NCI-H82 treated with DMSO at 0.1 percent for 48 hours (cell line): ENCODE results near the gene ORM1.

Source experiments
- DNase-seq: peaks from one replicate; lab custom pipeline; 2025; ENCODE audit not compliant: unreplicated experiment; lab: John Stamatoyannopoulos, UW

Gene ORM1

DNA sequence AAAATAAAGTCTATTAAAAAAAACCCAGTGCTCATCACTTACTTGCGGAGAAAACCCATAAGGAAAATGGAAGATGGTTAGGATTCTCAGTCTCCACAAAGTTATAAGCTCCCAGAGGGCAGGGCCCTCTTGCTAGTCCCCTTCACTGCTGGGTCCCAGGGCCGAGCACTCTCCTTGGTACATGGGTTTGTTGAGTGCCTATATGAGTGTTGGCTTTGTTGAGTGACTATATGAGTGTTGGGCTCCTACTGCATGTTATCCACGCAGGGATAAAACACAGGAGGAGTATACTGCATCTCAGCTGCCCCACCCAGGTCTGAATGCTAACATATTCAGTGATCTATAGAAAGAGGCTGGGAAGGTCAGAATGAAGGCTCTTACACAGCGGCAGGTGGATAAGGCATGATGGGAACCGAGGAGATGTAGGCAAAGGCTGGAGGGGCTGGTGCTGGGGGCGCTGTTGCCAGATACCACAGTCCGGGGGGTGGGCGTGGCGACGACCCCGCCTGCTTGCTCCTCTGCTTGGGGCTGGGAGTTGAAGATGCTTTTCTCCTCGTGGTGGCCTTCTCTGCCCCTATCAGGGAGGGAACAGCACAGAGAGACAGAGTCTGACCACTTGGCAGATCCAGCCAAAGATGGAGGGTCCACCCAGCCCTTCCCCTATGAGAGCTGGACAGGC is 18.4 kb downstream of the ORM1 start:
- DNase-seq, result no peak

DNA sequence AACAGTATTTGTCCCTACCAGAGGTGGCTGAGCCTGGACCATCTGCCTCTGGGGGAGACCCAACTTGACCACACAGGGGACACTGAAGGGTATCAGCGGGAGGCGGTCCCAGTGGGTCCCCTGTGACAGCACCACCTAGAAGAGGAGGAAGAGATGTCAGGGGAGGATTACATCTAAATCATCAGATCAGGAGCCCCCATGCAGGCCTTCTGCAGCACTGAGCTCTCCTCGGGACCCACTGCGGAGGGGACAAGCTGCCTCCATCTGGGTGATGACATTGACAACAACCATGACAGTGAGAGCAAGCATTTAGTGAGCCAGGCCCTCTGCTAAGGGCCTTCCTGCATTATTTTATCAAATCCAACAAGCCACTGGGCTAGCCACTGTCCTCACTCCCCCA is 19.1 kb downstream of the ORM1 start:
- no peak for DNase-seq

DNA sequence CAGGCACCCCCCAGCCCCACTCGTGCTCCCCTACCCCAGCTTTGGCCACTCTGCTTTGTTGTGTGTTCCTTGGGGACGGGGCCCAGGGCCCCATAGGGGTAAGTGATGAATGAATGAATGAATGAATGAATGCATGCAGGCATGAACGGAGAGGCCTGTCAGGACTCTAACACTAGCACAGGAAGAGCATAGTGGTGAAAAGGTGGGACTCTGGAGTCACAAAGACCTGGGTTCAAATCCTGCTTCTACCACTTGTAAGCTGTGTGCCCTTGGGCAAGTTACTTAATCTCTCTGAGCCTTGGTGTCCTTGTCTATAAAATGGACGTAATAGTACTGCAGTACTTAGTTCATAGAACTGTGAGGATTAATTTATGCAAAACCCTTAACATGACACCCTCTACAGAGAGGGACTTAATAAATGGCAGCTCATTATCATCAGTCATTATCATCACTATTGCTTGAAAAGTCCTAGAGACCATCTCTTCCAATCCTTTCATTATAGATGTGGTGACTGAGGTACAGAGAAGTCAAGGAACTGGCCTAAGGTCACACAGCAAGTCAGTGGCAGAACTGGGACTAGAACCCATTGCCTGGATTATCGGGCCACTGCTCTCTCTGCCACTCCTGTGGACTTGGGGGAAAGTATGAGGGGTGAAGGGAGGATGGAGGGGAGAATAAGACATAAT is 20.0 kb downstream of the ORM1 start:
- no peak for DNase-seq

- no peak for DNase-seq
Measured at GRCh38 chr9:114343471-114344187, 20.7 kb downstream of the ORM1 start.

- DNase-seq, result no peak
Measured at GRCh38 chr9:114344188-114344566, 21.3 kb downstream of the ORM1 start.

DNA sequence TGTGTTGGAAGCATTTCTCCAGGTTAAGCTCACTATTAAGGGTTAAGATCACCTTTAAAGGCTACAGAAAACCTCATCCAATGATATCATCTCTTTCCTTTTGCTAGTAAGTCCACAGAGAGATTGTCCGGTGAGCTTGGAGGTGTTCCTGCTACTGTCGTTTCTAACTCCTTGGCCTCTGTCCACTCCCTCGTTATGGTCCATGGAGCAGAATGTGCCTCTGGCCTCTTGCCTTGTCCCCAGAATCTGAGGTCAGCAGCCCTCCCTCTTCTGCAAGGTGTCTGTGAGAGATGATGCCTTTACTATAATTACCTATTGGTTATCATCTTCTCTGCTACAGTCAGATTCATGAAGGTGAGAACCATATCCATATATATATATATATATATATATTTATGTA is 21.8 kb downstream of the ORM1 start:
- DNase-seq, result no peak

GRCh38 chr9:114345493-114346065 is 22.7 kb downstream of the ORM1 start:
- no peak for DNase-seq

- DNase-seq, result no peak
Measured at GRCh38 chr9:114346146-114346545, 23.2 kb downstream of the ORM1 start.

DNA sequence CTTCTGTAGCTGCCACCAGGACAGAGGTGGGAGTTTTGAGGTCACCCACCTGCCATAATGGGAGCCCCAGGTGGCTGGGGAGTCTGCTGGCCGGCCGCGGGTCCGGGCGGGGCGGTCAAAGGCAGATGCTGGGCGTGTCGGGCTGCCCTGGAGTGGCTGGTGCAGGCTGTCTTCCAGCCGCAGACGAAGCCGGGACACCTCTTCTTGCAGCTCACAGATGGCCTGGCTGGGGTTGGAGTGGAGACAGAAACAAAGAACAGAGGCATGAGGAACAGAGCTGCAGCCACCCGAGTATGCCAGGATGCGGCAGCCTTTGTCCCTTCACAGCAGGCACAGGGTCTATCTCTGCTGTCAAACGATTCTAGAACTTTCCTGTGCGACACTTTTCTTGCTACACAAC is 24.8 kb downstream of the ORM1 start:
- DNase-seq, result no peak

DNA sequence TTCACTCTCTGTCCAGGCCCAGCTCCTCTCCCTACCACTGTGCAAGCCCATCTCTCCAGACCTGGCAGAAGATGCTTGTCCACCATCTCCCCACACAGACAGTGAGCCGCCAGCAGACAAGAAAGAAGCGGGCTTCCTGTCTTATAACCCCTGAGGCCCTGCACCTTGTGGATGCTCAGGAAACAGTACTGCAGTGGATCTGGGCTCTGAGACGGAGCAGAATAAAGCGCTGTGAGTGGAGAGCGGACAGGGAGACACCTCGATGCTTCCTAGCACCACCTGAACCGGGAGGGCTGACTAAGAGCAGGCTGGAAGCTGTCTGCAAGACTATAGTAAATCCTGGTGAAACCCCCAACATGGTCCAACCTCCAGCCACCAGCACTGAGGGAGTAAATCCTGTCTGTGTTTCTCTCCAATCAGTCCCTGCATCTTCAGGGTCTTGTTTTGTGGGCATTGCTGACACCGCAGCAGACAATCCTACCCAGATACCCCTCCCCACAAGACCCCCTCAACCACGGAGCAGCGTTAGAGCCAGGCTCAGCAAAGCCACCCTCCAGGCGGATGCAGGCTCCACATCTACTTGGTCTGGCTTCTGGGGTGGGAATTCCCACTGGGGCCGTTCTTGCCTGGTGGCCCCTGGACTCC is 25.5 kb downstream of the ORM1 start:
- DNase-seq, result no peak

DNA sequence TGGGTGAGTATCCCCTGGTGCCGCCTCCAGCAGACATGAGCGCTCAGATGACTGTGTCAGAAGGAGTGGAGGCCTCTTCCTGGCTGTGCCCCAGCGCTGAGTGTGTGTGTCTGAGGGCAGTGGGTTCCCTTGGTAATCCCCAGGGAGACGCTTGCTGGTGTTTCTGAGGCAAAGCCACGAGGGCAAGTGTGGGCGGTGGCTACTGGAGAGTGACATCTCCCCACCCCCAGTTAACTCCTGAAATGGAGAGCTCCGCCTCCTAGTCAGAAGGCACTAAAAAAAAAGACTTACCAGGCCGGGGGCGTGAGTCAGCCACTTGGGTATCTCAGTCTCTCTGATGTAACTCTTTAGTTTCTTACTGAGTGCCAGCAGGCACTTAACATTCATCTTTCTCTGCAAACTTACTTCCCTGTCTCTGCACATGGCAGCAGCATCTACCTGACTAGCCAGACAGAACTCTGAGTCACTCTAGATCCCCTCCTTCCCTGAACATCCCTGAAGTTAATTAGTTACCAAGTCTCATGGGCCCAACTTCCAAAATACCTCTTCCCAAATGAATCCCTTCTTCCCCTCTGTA is 26.1 kb downstream of the ORM1 start:
- peak; percentile 62 for DNase-seq

DNA sequence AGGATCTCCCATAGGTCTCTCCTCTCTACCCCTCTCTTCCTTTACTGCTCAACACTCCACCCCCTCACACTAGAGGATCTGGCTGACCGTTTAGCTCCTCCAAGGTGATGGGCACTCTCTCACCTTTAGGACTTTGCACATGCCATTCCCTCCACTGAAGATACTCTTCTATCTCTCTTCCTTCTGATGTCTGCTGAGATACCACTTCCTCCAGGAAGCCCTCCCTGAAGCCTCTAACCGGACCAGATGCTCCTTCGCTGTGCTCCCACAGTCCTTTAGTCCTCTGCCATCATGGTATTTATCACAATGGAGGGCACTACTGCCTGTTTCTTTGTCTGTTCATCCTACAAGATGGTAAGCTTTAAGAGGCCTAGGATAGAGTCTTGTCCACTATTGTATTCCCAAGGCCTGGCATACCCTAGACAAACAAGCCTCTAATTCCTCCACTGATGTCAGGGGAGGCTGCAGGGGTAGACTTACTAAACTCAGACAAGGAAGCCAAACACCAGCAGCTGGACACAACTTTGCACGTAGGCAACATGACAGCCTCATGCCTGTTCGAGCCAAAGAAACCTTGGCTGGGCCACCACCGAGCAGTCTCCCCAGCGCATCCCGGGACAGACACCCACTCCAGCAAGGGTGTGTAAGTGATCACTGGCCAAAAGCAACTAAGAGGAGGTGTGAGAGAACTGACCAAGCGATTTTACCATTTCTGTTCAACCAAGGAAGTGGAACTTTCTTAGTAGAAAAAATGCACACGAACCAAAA is 27.0 kb downstream of the ORM1 start:
- no peak for DNase-seq

- DNase-seq, result no peak
Measured at GRCh38 chr9:114350636-114351401, 27.9 kb downstream of the ORM1 start.

DNA sequence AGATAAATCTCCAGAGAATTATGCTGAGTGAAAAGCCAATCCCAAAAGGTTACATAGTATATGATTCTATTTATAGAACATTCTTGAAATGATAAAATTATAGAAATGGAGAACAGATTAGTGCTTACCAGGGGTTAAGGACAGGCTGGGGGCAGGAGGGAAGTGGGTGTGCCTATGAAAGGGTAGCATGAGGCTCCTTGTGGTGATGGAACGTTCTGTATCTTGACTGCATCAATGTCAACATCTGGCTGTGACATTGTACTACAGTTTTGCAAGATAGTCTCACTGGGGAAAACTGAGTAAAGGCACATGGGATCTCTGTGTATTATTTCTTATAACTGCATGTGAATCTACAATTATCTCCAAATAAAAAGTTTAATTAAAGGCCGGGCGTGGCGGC is 29.0 kb downstream of the ORM1 start:
- no peak for DNase-seq

GRCh38 chr9:114355821-114356220 is 32.9 kb downstream of the ORM1 start:
- no peak for DNase-seq

GRCh38 chr9:114356792-114357191 is 33.9 kb downstream of the ORM1 start:
- no peak for DNase-seq

DNA sequence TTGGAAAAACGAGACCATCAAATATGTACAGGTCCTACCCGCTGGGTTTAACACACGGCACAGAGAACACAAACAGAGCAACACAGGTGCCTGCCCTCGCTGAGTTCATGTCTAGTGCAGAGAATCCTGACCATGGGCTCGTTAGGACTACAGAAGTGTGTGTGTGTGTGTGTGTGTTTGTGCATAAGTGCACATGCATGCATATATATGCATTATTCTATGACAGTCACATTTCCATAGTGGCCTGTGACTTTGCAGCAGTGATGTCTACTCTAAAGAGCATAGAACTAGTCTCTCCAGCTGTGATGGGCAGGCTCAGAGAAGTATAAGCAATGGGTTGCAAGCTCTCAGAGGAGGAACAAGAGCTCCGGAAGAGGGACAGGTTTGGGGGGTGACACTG is 34.5 kb downstream of the ORM1 start:
- DNase-seq, result no peak

DNA sequence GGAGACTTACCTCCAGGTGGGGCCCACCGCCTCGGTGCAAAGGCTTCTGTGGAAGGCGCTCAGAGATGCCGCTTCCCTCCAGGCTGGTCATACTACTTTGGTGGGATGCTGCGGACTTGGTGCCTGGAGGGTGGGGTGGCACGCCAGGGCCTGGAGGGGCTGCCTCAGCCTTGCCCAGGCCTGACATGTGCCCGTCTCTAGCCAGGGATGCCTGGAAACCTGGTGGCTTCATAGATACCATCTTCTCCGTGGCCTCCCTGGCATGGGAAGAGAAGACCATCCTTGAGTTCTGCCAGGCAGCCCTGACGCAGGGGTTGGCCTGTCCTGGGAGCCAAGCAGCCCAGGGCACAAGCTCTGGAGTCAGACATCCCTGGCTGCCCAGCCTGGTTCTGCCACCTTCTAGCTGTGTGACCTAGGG is 35.0 kb downstream of the ORM1 start:
- DNase-seq, result no peak

DNA sequence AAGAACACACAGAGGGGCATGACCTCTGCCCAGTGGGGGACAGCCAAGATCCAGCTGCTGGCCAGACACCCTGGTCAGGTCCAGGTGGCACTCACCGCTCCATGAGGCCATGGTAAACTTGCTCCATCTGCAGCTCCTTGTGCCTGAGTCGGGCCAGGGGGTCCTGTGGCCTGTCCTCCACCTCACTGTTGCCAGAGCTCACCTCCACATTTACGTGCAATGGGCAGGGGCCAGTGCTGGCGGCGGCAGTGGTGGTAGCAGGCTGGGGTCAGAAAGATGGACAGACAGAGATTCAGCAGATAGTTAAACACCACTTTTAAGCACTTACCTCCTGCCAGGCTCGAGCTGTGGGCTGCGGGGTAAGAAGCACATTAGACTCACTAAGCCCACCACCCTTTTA is 36.9 kb downstream of the ORM1 start:
- no peak for DNase-seq

GRCh38 chr9:114361542-114361941 is 38.6 kb downstream of the ORM1 start:
- DNase-seq, result no peak
